Measurements from ENCODE around the gene ANKRD11.

The ANKRD11 gene

GRCh38 chr16:89484923-89485679 lies 5.3 kb downstream of the ANKRD11 start:
- Histone ChIP-seq H3K9me3 (ENCODE audit: insufficient read depth, low read length) (no peaks in the 10 kb centered on the region), H2AFZ (ENCODE audit: low read depth, low read length, severe bottlenecking) (no peak overlapping the region), H4K20me1 (ENCODE audit: low read depth, low read length) (peaks cover 62% of the 10 kb centered on the region), H3K27me3 (ENCODE audit: low read length) (no peaks in the 10 kb centered on the region), H3K79me2 (ENCODE audit: insufficient read depth, low read length) (peaks cover 89% of the 10 kb centered on the region), H3K27ac (ENCODE audit: low read depth, low read length) (peak overlapping the region; percentile 48; the same call in 1 of the 2 replicates), H3K9ac (ENCODE audit: low read length) (peak overlapping the region; percentile 20; the same call in 1 of the 2 replicates), H3K36me3 (ENCODE audit: low read length) (peaks cover 3% of the 10 kb centered on the region; the same call in 1 of the 2 replicates), H3K4me2 (ENCODE audit: low read depth, low read length, poor library complexity, severe bottlenecking) (peak overlapping the region; percentile 45), H3K4me3 (ENCODE audit: insufficient read depth, low read length, poor library complexity, severe bottlenecking) (no peak overlapping the region), H3K9me2 (replicated peaks; ENCODE audit: insufficient read depth, low read length) (no peaks in the 10 kb centered on the region), H3F3A (ENCODE audit: insufficient read depth) (peaks cover 40% of the 10 kb centered on the region)
- TF ChIP-seq, protein P1, sequence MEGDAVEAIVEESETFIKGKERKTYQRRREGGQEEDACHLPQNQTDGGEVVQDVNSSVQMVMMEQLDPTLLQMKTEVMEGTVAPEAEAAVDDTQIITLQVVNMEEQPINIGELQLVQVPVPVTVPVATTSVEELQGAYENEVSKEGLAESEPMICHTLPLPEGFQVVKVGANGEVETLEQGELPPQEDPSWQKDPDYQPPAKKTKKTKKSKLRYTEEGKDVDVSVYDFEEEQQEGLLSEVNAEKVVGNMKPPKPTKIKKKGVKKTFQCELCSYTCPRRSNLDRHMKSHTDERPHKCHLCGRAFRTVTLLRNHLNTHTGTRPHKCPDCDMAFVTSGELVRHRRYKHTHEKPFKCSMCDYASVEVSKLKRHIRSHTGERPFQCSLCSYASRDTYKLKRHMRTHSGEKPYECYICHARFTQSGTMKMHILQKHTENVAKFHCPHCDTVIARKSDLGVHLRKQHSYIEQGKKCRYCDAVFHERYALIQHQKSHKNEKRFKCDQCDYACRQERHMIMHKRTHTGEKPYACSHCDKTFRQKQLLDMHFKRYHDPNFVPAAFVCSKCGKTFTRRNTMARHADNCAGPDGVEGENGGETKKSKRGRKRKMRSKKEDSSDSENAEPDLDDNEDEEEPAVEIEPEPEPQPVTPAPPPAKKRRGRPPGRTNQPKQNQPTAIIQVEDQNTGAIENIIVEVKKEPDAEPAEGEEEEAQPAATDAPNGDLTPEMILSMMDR (IDR thresholded peaks at IDR 0.05; ENCODE audit: insufficient read depth, low read length, poor library complexity, severe bottlenecking), result no peak
- TF ChIP-seq EZH2phosphoT487 (conservative IDR thresholded peaks at IDR 0.05; ENCODE audit: low read length), result no peak

DNA sequence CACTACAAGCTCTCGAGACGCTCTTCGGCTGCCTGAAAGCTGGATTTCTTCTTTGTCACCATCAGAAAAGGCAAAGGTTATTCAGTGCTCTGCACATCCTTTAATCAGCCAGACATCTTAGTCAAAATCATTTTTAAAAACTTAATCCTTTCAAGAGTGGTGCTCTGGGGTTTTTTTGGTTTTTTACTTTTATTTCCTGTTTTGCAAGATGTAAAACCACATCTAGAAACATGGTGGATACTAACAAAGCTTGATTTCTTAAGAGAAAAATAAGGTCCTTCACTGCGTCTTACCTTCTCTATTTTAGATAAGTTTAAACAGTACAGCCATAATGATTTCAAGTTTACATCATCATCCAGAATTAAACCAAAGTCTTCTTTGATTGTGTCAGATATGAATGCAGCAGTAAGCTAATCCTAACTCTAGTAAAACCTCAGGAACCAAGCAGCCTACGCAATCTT lies 6.3 kb downstream of the ANKRD11 start:
- peaks cover 62% of the 10 kb centered on the region for H4K20me1 ChIP-seq (ENCODE audit: low read depth, low read length)
- TF ChIP-seq, protein P1 (IDR thresholded peaks at IDR 0.05; ENCODE audit: insufficient read depth, low read length, poor library complexity, severe bottlenecking), result no peak
- TF ChIP-seq EZH2phosphoT487 (conservative IDR thresholded peaks at IDR 0.05; ENCODE audit: low read length), result no peak
- H3K36me3 ChIP-seq (ENCODE audit: low read length), result peaks cover 3% of the 10 kb centered on the region; the same call in 1 of the 2 replicates
- H3K4me3 ChIP-seq (ENCODE audit: insufficient read depth, low read length, poor library complexity, severe bottlenecking), result no peak overlapping the region
- H3K9ac ChIP-seq (ENCODE audit: low read length), result no peak overlapping the region
- peaks cover 95% of the 10 kb centered on the region for H3K79me2 ChIP-seq (ENCODE audit: insufficient read depth, low read length)
- H3K27ac ChIP-seq (ENCODE audit: low read depth, low read length), result peak overlapping the region; percentile 8; the same call in 1 of the 2 replicates
- H3K27me3 ChIP-seq (ENCODE audit: low read length), result no peaks in the 10 kb centered on the region
- H2AFZ ChIP-seq (ENCODE audit: low read depth, low read length, severe bottlenecking), result no peak overlapping the region
- H3K4me2 ChIP-seq (ENCODE audit: low read depth, low read length, poor library complexity, severe bottlenecking), result peak overlapping the region; percentile 45
- H3K9me2 ChIP-seq (replicated peaks; ENCODE audit: insufficient read depth, low read length), result no peaks in the 10 kb centered on the region
- H3F3A ChIP-seq (ENCODE audit: insufficient read depth), result peaks cover 40% of the 10 kb centered on the region
- no peaks in the 10 kb centered on the region for H3K9me3 ChIP-seq (ENCODE audit: insufficient read depth, low read length)

- H3F3A ChIP-seq (ENCODE audit: insufficient read depth), result peaks cover 31% of the 10 kb centered on the region
- H2AFZ ChIP-seq (ENCODE audit: low read depth, low read length, severe bottlenecking), result no peak overlapping the region
- peaks cover 3% of the 10 kb centered on the region; the same call in 1 of the 2 replicates for H3K36me3 ChIP-seq (ENCODE audit: low read length)
- no peaks in the 10 kb centered on the region for H3K9me2 ChIP-seq (replicated peaks; ENCODE audit: insufficient read depth, low read length)
- TF ChIP-seq, protein P1 (IDR thresholded peaks at IDR 0.05; ENCODE audit: insufficient read depth, low read length, poor library complexity, severe bottlenecking), result no peak
- TF ChIP-seq EZH2phosphoT487 (conservative IDR thresholded peaks at IDR 0.05; ENCODE audit: low read length), result no peak
- no peaks in the 10 kb centered on the region for H3K9me3 ChIP-seq (ENCODE audit: insufficient read depth, low read length)
- no peak overlapping the region for H3K4me2 ChIP-seq (ENCODE audit: low read depth, low read length, poor library complexity, severe bottlenecking)
- H4K20me1 ChIP-seq (ENCODE audit: low read depth, low read length), result peaks cover 62% of the 10 kb centered on the region
- no peaks in the 10 kb centered on the region for H3K27me3 ChIP-seq (ENCODE audit: low read length)
- peaks cover 96% of the 10 kb centered on the region for H3K79me2 ChIP-seq (ENCODE audit: insufficient read depth, low read length)
- H3K9ac ChIP-seq (ENCODE audit: low read length), result no peak overlapping the region
- H3K4me3 ChIP-seq (ENCODE audit: insufficient read depth, low read length, poor library complexity, severe bottlenecking), result no peak overlapping the region
- no peak overlapping the region for H3K27ac ChIP-seq (ENCODE audit: low read depth, low read length)
Observed at GRCh38 chr16:89482817-89483205, 7.5 kb downstream of the ANKRD11 start.

Data from SU-DHL-6 (cell line).